Liver (tissue), 9 donors: ENCODE results near the gene PHF2. TPM values are rescaled to one million over a fixed set of nuclear protein-coding genes. Genes with fewer than 3 reads are reported as not detected.

Experiments
- DNase-seq: peaks from one replicate; pipeline ENCODE4 v3.0.0-alpha.2; 2017; ENCODE audit warnings: low spot score
- H3K27ac ChIP-seq, 2 donors: one replicate each; pipeline ENCODE4 v1.7.0; 2013; ENCODE audit warnings: inconsistent platforms in 2 of 2, low read length in 2 of 2, control low read depth in 1 of 2, low read depth in 1 of 2, mild to moderate bottlenecking in 1 of 2
- H3K27me3 ChIP-seq, 4 donors: one replicate each; pipeline versions ENCODE4 v1.6.1 to v1.7.0; 2013; ENCODE audit warnings: low read length in 3 of 4, inconsistent platforms in 1 of 4, mild to moderate bottlenecking in 1 of 4, moderate library complexity in 1 of 4; ENCODE audit not compliant: control insufficient read depth in 4 of 4, insufficient read depth in 4 of 4
- H3K36me3 ChIP-seq, 4 donors: one replicate each; pipeline versions ENCODE4 v1.6.1 to v1.7.0; 2013; ENCODE audit warnings: low read length in 3 of 4, mild to moderate bottlenecking in 3 of 4, low read depth in 1 of 4, moderate library complexity in 1 of 4; ENCODE audit not compliant: control insufficient read depth in 4 of 4, insufficient read depth in 3 of 4
- H3K4me1 ChIP-seq, 4 donors: one replicate each; pipeline versions ENCODE4 v1.6.1 to v1.7.0; 2013; ENCODE audit warnings: low read length in 3 of 4, mild to moderate bottlenecking in 3 of 4, moderate library complexity in 1 of 4; ENCODE audit not compliant: control insufficient read depth in 4 of 4, insufficient read depth in 4 of 4
- H3K4me3 ChIP-seq, 3 donors: one replicate each; pipeline versions ENCODE4 v1.6.1 to v1.7.0; 2013; ENCODE audit warnings: low read length in 3 of 3, control low read depth in 1 of 3, low read depth in 1 of 3, mild to moderate bottlenecking in 1 of 3
- H3K9ac ChIP-seq, 2 donors: one replicate each; pipeline ENCODE4 v1.7.0; 2013; ENCODE audit warnings: low read length in 2 of 2, mild to moderate bottlenecking in 2 of 2, moderate library complexity in 2 of 2, control low read depth in 1 of 2, low read depth in 1 of 2
- H3K9me3 ChIP-seq, 4 donors: one replicate each; pipeline versions ENCODE4 v1.6.1 to v1.7.0; 2013; ENCODE audit warnings: low read length in 3 of 4; ENCODE audit not compliant: control insufficient read depth in 4 of 4
- EGR1 ChIP-seq, 2 donors: IDR thresholded peaks; 2 replicates each; pipeline ENCODE4 v1.6.1; 2016 to 2018; ENCODE audit warnings: antibody characterized with exemption in 2 of 2, low read depth in 2 of 2
- FOXA2 ChIP-seq: IDR thresholded peaks from 2 replicates; pipeline ENCODE4 v1.6.1; 2016; ENCODE audit warnings: antibody characterized with exemption
- GABPA ChIP-seq, 2 donors: IDR thresholded peaks in 1 of 2; conservative IDR thresholded peaks in 1 of 2; 2 replicates each; pipeline ENCODE4 v1.6.1; 2016; ENCODE audit warnings: antibody characterized with exemption in 2 of 2, mild to moderate bottlenecking in 1 of 2, moderate library complexity in 1 of 2
- HNF4A ChIP-seq, 2 donors: conservative IDR thresholded peaks; 2 replicates each; pipeline ENCODE4 v1.6.1; 2016; ENCODE audit warnings: antibody characterized with exemption in 2 of 2, mild to moderate bottlenecking in 2 of 2
- HNF4G ChIP-seq: IDR thresholded peaks from 2 replicates; pipeline ENCODE4 v1.6.1; 2016; ENCODE audit warnings: antibody characterized with exemption
- JUND ChIP-seq, 2 donors: IDR thresholded peaks; 2 replicates each; pipeline ENCODE4 v1.6.1; 2016; ENCODE audit warnings: antibody characterized with exemption in 2 of 2
- RAD21 ChIP-seq, 2 donors: IDR thresholded peaks; 2 replicates each; pipeline ENCODE4 v1.6.1; 2016; ENCODE audit warnings: antibody characterized with exemption in 2 of 2, mild to moderate bottlenecking in 2 of 2
- SP1 ChIP-seq: IDR thresholded peaks from 2 replicates; pipeline ENCODE4 v1.6.1; 2018; ENCODE audit warnings: antibody characterized with exemption, mild to moderate bottlenecking
- YY1 ChIP-seq: IDR thresholded peaks from 2 replicates; pipeline ENCODE4 v1.6.1; 2016; ENCODE audit warnings: antibody characterized with exemption, mild to moderate bottlenecking
- WGBS: extraction: QIAGEN DNeasy Blood & Tissue Kit; methylation state at CpG from one replicate; pipeline ENCODE4 v1.1.7; 2013; 5-methylcytosine and 5-hydroxymethylcytosine counted together
- polyA plus RNA-seq, 2 donors: library from polyadenylated mRNA; stranded (reverse) in 1 of 2; unstranded in 1 of 2; fragments of 200-250 nt in 1 of 2; fragments of >200 nt in 1 of 2; fragmentation: Nextera tagmentation in 1 of 2; extraction: Ambion mirVana in 1 of 2; gene quantifications; one replicate each; pipeline versions ENCODE4 v1.2.1 to v1.2.3, GENCODE V29; 2013 to 2015
- total RNA-seq, 2 donors: library from RNA; depleted of rRNA; stranded (reverse); fragments of >200 nt; gene quantifications; one replicate each; pipeline ENCODE4 v1.2.3, GENCODE V29; 2014
- TF ChIP-seq, protein P1 (sequence below): fragments of 150-350 bp; IDR thresholded peaks from 2 replicates; pipeline ENCODE4 v1.5.1; 2017; ENCODE audit warnings: improper control_type of control experiment, low read depth, low read length; ENCODE audit not compliant: missing input control
- TF ChIP-seq, protein P2 (sequence below): IDR thresholded peaks from 2 replicates; pipeline ENCODE4 v1.6.1; 2016; ENCODE audit warnings: antibody characterized with exemption, mild to moderate bottlenecking
- donor health status: healthy.
- donor health status: healthy.
- donor health status: healthy.
- donor health status: healthy.
- donor health status: healthy.

PHF2 gene
- total and polyA plus RNA-seq, 4 donors, result 2.3 to 8.6 (median 6.7) TPM

DNA sequence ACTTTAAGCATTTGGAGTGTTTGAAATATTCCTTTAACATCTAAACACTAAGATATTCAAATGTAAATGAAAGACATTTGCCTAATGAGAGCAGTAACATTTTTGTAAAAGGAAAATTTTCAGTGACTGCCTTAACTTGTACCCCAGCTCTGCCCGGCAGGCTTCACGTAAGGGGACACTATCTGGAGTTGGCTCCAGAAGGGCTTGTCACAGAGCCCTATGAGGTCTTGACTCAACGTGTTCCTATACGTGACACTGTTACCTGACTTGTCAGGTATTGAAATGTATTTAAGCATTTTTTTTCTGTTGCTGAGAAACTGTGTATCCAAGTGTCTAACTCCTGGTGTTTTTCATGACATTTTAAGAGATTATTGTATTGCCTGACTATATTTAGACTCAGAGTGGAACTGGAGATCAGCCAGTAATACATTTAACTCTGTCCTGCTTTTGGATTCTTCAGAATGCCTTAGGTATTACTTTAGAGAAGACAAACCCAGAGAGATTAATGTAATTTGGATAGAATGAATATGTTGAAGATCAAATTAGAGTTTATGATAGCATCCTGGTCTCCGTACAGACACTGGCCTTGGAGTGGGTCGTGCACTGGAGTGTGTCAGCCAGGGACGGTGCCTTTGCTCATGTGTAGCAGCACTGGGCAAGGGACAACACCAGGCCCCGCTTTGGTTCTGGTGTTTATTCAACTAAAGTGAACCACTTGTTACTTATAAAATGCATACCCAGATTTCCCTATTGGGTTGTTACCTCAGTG is 34.6 kb upstream of the PHF2 start:
- Histone ChIP-seq H3K4me1 (no peaks in the 10 kb centered on the region), H3K27ac (no peak overlapping the region), H3K36me3 (peaks cover 7 to 29% (median 23%) of the 10 kb centered on the region in 4 donors), H3K4me3 (no peak overlapping the region), H3K27me3 (no peaks in the 10 kb centered on the region), H3K9ac (no peak overlapping the region), H3K9me3 (no peaks in the 10 kb centered on the region)
- no peak for TF ChIP-seq GABPA (IDR thresholded peaks at IDR 0.05 in 1 of 2, conservative IDR thresholded peaks at IDR 0.05 in 1 of 2)
- TF ChIP-seq JUND (IDR thresholded peaks at IDR 0.05), result no peak
- no peak for TF ChIP-seq SP1
- no peak for TF ChIP-seq RAD21 (IDR thresholded peaks at IDR 0.05)
- TF ChIP-seq EGR1 (IDR thresholded peaks at IDR 0.05; ENCODE audit: low read depth in 2 of 2), result no peak
- no peak for TF ChIP-seq YY1
- no peak for TF ChIP-seq HNF4G
- TF ChIP-seq, protein P1, sequence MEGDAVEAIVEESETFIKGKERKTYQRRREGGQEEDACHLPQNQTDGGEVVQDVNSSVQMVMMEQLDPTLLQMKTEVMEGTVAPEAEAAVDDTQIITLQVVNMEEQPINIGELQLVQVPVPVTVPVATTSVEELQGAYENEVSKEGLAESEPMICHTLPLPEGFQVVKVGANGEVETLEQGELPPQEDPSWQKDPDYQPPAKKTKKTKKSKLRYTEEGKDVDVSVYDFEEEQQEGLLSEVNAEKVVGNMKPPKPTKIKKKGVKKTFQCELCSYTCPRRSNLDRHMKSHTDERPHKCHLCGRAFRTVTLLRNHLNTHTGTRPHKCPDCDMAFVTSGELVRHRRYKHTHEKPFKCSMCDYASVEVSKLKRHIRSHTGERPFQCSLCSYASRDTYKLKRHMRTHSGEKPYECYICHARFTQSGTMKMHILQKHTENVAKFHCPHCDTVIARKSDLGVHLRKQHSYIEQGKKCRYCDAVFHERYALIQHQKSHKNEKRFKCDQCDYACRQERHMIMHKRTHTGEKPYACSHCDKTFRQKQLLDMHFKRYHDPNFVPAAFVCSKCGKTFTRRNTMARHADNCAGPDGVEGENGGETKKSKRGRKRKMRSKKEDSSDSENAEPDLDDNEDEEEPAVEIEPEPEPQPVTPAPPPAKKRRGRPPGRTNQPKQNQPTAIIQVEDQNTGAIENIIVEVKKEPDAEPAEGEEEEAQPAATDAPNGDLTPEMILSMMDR, result no peak
- no peak for TF ChIP-seq HNF4A (conservative IDR thresholded peaks at IDR 0.05)
- TF ChIP-seq, protein P2, sequence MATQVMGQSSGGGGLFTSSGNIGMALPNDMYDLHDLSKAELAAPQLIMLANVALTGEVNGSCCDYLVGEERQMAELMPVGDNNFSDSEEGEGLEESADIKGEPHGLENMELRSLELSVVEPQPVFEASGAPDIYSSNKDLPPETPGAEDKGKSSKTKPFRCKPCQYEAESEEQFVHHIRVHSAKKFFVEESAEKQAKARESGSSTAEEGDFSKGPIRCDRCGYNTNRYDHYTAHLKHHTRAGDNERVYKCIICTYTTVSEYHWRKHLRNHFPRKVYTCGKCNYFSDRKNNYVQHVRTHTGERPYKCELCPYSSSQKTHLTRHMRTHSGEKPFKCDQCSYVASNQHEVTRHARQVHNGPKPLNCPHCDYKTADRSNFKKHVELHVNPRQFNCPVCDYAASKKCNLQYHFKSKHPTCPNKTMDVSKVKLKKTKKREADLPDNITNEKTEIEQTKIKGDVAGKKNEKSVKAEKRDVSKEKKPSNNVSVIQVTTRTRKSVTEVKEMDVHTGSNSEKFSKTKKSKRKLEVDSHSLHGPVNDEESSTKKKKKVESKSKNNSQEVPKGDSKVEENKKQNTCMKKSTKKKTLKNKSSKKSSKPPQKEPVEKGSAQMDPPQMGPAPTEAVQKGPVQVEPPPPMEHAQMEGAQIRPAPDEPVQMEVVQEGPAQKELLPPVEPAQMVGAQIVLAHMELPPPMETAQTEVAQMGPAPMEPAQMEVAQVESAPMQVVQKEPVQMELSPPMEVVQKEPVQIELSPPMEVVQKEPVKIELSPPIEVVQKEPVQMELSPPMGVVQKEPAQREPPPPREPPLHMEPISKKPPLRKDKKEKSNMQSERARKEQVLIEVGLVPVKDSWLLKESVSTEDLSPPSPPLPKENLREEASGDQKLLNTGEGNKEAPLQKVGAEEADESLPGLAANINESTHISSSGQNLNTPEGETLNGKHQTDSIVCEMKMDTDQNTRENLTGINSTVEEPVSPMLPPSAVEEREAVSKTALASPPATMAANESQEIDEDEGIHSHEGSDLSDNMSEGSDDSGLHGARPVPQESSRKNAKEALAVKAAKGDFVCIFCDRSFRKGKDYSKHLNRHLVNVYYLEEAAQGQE, result no peak
- no peak for TF ChIP-seq FOXA2
- no peak for DNase-seq
- 89% methylated on average over 8 of the region's 8 CpGs for WGBS

DNA sequence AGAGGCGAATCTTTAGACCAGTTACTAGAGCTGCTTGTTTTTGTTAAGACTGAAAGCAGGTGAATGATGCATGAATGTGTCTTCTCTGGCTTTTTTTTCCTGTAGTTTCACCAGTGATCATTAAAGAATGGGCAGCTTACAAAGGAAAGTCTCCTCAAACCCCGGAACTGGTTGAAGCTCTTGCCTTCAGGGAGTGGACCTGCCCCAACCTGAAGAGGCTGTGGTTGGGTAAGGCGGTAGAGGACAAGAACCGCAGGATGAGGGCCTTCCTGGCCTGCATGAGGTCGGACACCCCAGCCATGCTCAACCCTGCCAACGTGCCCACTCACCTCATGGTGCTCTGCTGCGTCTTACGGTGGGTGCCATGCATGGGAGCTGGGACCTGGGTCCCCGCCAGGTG is 33.3 kb upstream of the PHF2 start:
- Histone ChIP-seq H3K9ac (no peak overlapping the region), H3K9me3 (no peaks in the 10 kb centered on the region), H3K27ac (no peak overlapping the region), H3K27me3 (no peaks in the 10 kb centered on the region), H3K36me3 (peaks cover 10 to 31% (median 22%) of the 10 kb centered on the region in 4 donors), H3K4me1 (no peaks in the 10 kb centered on the region), H3K4me3 (no peak overlapping the region)
- TF ChIP-seq, protein P2, result no peak
- TF ChIP-seq FOXA2 (no peak), YY1 (no peak)
- 98% methylated on average over 9 of the region's 9 CpGs for WGBS
- DNase-seq, result no peak
